ENCODE measurements around the gene ANXA2R.
"Not testable (repeated sequence)": the region's sequence is repeated elsewhere in the genome, so short reads cannot be mapped to it uniquely, and the experiment has no call there.

The ANXA2R gene

GRCh38 chr5:43060020-43060419 lies 19.9 kb upstream of the ANXA2R start:
- not testable (repeated sequence) for DNase-seq (ENCODE audit: low read depth in 2 of 2)

GRCh38 chr5:43055098-43055497 lies 15.0 kb upstream of the ANXA2R start:
- DNase-seq (ENCODE audit: low read depth in 2 of 2): not testable (repeated sequence)

GRCh38 chr5:43051684-43052083 lies 11.6 kb upstream of the ANXA2R start:
- DNase-seq (ENCODE audit: low read depth in 2 of 2): no peak

- DNase-seq (ENCODE audit: low read depth in 2 of 2): no peak
Measured at GRCh38 chr5:43050384-43050783, 10.3 kb upstream of the ANXA2R start.

GRCh38 chr5:43049236-43049635 lies 9.1 kb upstream of the ANXA2R start:
- DNase-seq (ENCODE audit: low read depth in 2 of 2): no peak

GRCh38 chr5:43046474-43046873 lies 6.4 kb upstream of the ANXA2R start:
- DNase-seq (ENCODE audit: low read depth in 2 of 2): no peak

- DNase-seq (ENCODE audit: low read depth in 2 of 2): no peak
Measured at GRCh38 chr5:43045236-43045635, 5.1 kb upstream of the ANXA2R start.

GRCh38 chr5:43044181-43044914 lies 4.2 kb upstream of the ANXA2R start:
- DNase-seq (ENCODE audit: low read depth in 2 of 2): no peak

- DNase-seq (ENCODE audit: low read depth in 2 of 2): no peak
Measured at GRCh38 chr5:43043400-43043756, 3.3 kb upstream of the ANXA2R start.

GRCh38 chr5:43042626-43043399 lies 2.7 kb upstream of the ANXA2R start:
- peak in 1 of 2 donors; percentile 42 for DNase-seq (ENCODE audit: low read depth in 2 of 2)

- peak; percentile 73 to 74 for DNase-seq (ENCODE audit: low read depth in 2 of 2)
Measured at GRCh38 chr5:43042176-43042625, 2.1 kb upstream of the ANXA2R start.

- DNase-seq (ENCODE audit: low read depth in 2 of 2): peak in 1 of 2 donors; percentile 54
Measured at GRCh38 chr5:43041669-43042175, 1.6 kb upstream of the ANXA2R start.

- no peak for DNase-seq (ENCODE audit: low read depth in 2 of 2)
Measured at GRCh38 chr5:43041110-43041668, 1.1 kb upstream of the ANXA2R start.

- peak in 1 of 2 donors; percentile 55 for DNase-seq (ENCODE audit: low read depth in 2 of 2)
Measured at GRCh38 chr5:43039471-43040286, 440 bp downstream of the ANXA2R start.

GRCh38 chr5:43039152-43039470 lies 1.0 kb downstream of the ANXA2R start:
- DNase-seq (ENCODE audit: low read depth in 2 of 2): no peak

- no peak for DNase-seq (ENCODE audit: low read depth in 2 of 2)
Measured at GRCh38 chr5:43038496-43038989, 1.6 kb downstream of the ANXA2R start.

- no peak for DNase-seq (ENCODE audit: low read depth in 2 of 2)
Measured at GRCh38 chr5:43037636-43038495, 2.3 kb downstream of the ANXA2R start.

GRCh38 chr5:43036856-43037635 lies 3.1 kb downstream of the ANXA2R start:
- no peak for DNase-seq (ENCODE audit: low read depth in 2 of 2)

GRCh38 chr5:43036409-43036808 lies 3.7 kb downstream of the ANXA2R start:
- DNase-seq (ENCODE audit: low read depth in 2 of 2): no peak

GRCh38 chr5:43034591-43034968 lies 5.5 kb downstream of the ANXA2R start:
- no peak for DNase-seq (ENCODE audit: low read depth in 2 of 2)

Data from stimulated activated CD8-positive, alpha-beta memory T cell treated with anti-CD3 and anti-CD28 coated beads, Interleukin-2, amount 100 ng/mL, for 1 hour (primary cell).